Central memory CD4-positive, alpha-beta T cell (primary cell): ENCODE measurements around the gene DIPK2A.

ENCODE experiments used
- DNase-seq: peaks from one replicate; pipeline ENCODE4 v3.0.0; 2022

DIPK2A gene

DNA sequence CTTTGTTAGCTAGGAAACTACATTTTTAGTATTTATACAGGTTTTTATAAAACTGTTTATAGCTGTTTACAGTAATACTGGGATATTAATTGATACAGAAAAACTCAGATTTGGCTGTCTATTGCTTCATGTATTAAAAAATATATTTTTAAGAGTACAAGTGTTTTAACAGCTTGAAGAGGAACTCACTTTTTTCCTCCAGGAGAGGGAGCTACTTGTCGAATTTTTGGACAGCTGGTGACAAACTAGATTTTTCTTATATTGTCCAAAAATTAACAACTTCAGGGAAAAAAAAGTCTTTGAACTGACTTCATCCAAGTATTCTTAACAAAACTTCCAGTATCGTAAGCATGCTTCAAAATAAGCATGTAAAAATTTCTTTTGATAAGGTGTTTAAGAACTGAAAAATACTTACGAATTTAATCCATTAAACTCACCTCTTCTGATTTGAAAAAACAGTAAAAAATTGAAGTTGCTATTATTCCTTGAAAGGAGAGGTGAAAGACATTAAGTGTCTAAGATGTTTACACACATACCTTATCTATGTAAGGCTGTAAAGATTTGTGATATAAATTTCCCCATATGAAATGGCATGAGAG, 4.0 kb downstream of the DIPK2A start:
- DNase-seq: peak; percentile 10

DNA sequence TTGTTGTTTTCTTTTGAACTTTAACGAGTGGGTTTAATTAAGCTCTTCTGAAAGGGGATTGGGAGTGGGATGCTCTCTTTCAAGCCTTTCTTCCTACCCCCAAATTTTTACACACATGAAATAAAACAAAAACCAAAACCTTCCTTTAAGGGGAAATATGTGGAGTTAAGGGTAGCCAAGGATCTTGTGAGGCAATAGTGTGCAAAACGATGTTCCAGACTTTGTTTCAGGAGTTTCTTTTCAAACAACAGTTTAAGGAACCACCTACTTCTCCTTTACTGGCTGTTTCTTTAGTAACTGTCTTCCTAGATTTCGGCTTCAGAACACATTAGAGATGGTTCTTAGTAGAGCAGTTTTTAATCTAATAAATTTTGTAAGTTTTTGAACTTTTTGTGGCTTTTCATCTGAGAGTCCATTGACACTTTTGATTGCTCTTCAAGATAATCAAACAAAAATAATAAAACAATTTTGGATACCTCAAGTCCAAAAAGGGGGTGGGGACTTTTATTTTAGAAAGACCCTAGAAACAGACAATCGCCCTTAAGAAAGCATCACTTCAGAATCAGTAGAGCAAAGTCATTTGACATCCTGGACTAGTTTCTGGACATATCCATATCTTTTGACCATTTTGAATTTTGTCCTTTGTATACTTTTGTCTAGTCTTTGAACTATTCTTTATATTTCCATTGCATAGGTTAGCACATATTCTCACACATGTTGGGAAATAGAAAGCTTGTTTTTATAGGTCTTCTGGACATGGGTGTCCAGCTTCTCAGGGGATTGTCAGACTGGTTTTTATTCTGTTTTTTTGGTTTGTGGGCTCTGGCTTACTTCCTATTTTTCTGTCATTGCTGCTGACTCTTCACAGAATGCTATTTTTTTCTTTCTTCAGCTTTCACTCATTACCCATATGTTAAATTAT, 6.0 kb downstream of the DIPK2A start:
- DNase-seq: no peak

DNA sequence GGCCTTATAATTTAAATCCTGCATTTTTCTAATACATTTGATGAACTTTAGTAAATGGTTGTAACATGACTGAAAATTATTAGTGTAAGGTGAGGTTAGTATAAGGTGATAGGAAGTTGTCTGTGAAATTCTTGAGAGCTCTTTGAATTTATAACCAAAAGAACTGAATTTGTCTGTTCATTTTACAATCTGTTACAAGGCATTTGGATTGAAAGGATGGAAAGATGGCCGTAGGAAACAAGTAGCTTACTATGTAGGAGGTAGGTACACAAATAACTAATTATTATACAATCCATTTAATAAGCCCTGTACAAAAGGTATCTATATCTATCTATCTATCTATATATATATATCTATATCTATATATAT, 6.6 kb downstream of the DIPK2A start:
- DNase-seq: no peak

DNA sequence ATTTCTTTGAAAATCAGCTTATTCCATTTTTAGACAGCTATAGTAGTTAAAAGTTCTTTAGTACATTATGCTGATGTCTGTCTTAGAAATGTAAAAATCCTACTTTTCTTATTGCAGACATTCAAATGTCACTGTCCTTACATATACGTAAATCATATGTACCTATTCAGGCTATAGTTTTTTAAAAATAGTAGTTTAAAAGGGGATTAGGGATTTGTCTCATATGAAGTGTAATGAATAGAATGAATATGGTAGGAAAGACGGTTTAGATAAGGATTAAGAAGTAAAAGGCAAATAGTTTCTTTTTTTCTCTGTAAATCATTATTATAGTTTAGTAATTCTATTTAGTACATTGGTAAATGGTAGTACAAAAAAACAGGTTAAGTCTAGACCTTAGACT, 7.4 kb downstream of the DIPK2A start:
- no peak for DNase-seq

DNA sequence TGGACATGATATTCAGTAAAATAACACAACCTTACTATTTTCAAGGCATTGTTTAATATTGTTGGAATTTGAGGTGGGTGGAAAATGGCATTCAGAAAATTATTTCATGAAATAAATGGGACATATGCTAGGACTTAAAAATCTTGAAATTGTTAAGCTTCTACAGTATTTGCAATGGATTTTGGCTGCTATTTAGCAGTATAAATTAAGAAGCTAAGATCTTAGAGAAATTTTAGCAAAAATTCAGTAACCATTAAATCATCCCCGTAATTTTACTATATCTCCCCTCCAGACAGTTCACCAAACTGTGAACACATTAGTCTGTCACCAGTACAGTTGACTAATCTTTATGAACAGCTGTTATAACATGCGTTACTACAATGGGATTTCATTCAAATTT, 8.2 kb downstream of the DIPK2A start:
- no peak for DNase-seq

DNA sequence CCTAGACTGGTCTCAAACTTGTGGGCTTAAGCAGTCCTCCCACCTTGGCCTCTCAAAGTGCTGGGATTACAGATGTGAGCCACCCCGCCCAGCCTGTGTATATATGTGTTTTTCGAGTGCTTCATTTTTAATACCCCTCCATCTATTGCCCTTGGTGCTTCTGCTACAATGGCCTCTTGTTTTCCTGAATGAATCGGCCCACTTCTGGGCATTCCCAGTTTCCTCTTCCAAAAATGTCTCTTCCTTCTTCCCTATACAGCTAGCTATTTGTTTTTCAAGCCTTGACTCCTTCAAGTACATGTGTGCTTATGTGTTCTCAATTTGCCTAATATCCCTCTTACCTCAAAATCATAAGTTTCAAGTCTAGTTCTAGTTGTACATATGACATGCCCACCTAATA, 16.7 kb downstream of the DIPK2A start:
- no peak for DNase-seq

DNA sequence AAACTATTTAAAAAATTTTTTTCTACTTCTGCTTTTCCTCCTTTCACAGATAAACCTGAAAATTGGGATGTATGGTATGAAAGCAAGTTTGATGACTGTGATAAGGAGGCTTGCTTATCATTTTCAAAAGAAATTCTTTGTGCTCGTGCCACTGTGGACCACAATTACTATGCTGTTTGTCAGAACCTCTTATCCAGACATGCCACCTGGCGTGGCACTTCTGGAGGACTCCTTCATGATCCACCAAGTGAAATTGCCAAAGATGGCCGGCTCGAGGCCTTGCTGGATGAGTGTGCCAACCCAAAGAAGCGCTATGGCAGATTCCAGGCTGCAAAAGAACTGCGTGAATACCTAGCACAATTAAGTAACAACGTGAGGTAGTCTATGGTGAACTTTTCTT, 17.8 kb downstream of the DIPK2A start:
- DNase-seq: no peak

DNA sequence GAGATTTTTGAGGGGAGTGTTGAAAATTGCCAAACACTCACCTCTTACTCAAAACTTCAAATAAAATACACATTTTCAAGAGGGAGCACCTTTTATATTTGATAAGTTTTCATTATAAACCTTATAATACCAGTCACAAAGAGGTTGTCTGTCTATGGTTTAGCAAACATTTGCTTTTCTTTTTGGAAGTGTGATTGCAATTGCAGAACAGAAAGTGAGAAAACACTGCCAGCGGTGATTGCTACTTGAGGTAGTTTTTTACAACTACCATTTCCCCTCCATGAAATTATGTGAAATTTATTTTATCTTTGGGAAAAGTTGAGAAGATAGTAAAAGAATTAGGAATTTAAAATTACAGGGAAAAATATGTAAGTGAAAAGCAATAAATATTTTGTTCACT, 20.1 kb downstream of the DIPK2A start:
- no peak for DNase-seq

DNA sequence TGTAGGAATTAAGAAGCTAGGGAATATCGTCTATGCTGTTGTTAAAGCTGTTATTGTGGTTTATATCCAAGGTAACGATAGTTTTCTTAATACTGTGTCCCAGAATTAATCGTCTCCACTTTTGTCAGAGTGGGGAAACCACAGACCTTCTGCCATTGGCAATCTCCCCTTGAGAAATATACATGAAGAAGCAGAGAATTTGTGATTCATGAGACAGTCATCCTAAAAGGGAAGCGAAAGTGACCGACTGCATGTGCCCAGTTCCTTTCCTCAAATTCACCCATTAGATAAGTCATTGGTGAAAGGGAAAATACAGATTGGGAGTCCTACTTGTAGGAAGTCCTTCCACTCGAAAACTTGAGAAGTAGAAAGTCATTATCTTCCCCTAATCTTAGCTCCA, 26.6 kb downstream of the DIPK2A start:
- no peak for DNase-seq

DNA sequence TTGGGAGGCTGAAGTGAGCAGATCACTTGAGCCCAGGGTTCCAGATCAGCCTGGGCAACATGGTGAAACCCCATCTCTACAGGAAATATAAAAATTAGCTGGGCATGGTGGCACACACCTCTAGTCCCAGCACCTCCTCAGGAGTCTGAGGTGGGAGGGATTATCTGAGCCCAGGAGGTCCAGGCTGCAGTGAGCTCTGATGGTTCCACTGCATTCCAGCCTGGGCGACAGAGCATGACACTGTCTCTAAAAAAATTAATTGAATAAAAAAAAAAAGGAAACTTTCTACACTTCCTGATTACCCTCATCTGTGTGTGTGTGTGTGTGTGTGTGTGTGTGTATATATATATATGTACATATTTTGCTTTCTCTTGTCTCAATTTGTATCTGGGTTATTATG, 31.4 kb downstream of the DIPK2A start:
- DNase-seq: no peak

DNA sequence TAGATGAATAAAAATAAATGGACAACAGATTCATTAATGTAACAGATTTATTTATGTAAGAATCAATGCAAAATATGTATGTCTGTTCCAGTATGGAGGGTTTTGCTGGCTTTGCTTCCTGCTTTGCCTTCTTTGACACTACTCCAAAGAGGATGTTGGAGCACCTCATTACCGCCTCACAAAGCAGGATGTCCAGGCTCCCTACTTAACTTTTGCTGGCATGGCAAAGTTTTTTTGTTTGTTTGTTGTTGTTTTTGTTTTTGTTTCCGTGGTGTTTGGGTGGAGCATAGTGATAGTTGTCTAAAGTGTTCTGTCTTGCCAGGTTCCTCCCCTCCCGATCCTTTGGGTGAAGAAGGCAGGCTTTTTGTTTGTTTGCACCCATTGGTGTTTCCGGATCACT, 38.7 kb downstream of the DIPK2A start:
- no peak for DNase-seq

DNA sequence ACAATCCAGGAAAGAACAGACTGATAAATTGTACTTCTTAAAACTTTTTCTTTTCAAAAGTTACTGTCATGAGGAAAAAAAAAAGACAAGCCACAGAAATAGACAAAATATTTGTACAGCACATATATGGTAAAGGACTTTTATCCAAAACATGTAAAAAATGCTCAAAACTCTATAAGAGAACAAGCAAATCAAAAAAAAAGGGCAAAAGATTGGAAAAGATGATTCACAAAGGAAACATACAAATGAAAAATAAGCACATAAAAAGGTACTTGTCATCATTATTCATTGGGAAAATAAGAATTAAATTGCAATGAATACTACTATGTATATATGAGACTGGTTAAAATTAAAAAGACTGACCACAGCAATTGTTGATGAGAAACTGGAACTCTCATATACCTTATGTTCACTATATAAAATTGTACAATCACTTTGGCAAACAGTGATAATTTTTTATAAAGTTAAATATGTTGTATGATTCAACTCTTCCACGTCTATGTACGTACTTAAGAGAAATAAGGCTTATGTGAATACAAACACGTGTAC, 39.7 kb downstream of the DIPK2A start:
- DNase-seq: no peak

DNA sequence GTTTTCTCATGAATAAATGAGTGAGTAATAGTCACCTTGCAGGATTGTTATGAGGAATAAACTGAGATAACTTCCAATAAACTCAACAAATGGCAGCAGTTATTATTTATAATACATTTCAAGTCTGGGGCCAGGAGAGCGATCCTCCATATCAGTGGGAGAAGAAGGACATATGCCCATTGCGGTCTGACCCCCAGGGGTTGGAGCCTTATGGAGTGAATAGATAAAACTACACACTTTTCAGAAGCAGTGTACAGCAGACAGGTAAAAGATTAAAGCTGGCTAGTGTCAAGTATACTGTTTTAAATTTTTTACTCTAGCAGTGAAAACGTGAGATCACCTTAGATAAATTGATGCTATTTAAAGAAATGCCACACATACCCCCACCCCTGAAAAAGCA, 43.5 kb downstream of the DIPK2A start:
- no peak for DNase-seq

DNA sequence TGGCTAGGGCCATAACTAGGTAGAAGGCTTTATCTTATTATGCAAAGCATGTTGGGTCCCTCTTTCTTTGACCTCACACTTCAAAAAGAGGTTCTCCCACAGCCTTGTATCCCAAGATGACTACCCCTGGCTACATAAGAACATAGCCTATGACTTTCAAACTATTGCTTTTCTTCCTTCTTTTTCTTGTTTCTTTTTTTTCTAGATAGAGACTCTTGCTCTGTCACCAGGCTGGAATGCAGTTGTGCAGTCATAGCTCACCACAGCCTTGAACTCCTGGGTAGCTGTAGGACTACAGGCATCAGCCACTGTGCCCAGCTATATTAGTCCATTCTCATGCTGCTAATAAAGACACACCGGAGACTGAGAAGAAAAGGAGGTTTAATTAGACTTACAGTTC, 47.2 kb downstream of the DIPK2A start:
- DNase-seq: no peak
